HuH-7.5 (cell line): ENCODE measurements around the gene HSPH1.
"Not testable (repeated sequence)": the region's sequence is repeated elsewhere in the genome, so short reads cannot be mapped to it uniquely, and the experiment has no call there.

ENCODE experiments used
- DNase-seq: peaks from one replicate; pipeline ENCODE4 v3.0.0; 2011; ENCODE audit warnings: low spot score

The HSPH1 gene

DNA sequence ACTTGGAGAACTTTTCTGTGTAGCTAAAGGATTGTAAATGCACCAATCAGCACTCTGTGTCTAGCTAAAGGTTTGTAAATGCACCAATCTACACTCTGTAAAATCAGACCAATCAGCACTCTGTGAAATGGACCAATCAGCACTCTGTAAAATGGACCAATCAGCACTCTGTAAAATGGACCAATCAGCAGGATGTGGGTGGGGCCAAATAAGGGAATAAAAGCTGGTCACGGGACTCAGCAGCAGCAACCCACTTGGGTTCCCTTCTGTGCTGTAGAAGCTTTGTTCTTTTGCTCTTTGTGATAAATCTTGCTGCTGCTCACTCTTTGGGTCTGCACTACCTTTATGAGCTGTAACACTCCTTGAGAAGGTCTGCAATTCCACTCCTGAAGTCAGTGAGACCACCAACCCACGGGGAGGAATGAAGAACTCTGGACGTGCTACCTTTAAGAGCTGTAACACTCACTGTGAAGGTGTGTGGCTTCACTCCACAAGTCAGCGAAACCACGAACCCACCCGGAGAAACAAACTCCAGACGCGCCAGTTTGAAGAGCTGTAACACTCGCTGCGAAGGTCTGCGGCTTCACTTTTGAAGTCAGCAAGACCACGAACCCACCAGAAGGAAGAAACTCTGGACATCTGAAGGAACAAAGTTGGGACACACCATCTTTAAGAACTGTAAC, 16.2 kb upstream of the HSPH1 start:
- not testable (repeated sequence) for DNase-seq

DNA sequence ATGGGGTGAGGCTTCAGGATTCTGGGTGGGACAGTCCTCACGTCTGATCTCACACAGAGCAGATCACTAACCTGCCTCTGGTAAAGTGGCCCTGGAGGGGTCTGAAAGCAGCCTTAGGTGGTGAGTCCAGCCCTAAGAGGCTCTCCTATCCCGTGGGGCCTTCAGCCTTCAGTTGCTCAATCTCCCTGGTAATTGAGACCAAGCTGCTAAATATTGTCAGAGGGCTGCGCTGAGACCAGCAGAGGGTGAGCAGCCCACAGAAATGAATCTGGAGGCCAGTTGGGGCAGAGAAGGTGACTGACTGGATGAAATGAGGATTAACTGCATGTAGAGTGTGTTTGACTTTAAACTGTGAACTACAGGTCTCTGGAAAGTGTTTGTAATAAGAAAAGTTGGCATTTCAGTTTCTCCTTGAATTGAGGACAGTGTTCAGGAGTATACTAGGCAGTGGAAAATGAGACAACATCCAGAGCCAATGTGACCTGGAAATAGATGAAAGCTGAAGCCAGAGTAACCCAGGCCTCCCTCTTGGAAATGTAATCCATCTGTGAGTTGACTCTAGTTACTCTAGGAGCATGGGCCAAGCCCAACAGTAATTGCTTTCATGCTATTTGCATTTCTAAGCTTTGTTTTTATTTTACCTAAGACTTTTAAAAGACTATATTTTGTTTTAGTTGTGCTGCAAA, 14.3 kb upstream of the HSPH1 start:
- no peak for DNase-seq

- DNase-seq, result no peak
Measured at GRCh38 chr13:31174018-31174417, 12.3 kb upstream of the HSPH1 start.

GRCh38 chr13:31172535-31172934, 10.8 kb upstream of the HSPH1 start:
- DNase-seq, result peak; percentile 17

DNA sequence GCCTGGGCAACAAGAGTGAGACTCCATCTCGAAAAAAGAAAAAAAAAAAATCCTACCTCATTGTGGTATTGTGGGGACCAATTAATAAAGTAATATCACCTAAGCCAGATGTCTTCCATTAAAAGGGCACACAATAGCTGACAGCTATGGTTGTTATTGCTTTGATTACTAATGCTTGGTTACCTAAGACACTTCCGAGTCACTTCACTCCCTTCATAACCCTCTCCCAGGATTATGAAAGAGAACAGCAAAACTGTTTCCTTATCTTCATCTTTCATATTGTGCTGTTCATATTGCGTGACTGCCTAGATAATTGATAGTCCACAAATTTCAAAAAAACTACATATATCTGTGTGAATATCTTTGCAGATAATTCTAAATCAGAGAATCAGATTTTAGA, 10.3 kb upstream of the HSPH1 start:
- DNase-seq, result no peak

- DNase-seq, result no peak
Measured at GRCh38 chr13:31168736-31169135, 7.0 kb upstream of the HSPH1 start.

DNA sequence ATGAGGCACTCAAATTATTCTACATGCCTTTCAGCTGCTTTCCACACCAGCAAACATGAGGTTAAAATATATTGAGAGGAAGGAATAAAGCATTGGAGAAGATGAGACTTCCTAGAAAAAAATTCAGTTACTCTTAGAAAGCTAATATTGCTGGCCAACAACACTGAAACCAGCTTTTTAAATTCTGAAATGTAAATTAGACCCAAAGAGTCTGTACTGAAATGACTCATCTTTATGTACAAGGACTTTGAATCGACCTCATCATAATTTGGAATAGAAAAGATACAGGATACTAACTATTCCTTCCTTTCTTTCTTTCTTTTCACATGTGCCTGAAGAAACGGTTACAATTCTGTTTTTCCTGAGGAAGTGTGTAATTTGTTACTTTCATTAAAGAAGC, 6.5 kb upstream of the HSPH1 start:
- no peak for DNase-seq

DNA sequence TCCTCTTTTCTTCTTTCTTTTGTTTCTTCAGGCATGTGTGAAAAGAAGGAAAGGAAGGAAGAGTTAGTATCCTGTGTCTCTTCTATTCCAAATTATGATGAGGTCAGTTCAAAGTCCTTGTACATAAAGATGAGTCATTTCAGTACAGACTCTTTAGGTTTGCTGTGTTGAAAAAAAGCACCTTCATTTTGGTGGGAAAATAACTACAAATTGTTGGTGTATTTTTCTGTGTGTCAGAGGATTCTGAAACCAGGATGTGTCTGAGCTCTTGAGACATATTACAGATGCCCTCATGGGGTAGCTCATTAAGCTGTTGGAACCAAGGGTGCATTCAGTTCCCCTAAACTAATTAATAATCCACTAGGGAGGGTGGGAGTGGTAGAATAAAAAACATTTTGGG, 5.8 kb upstream of the HSPH1 start:
- no peak for DNase-seq

GRCh38 chr13:31166591-31166990, 4.9 kb upstream of the HSPH1 start:
- no peak for DNase-seq

- peak; percentile 69 for DNase-seq
Measured at GRCh38 chr13:31162151-31163008, 676 bp upstream of the HSPH1 start.

DNA sequence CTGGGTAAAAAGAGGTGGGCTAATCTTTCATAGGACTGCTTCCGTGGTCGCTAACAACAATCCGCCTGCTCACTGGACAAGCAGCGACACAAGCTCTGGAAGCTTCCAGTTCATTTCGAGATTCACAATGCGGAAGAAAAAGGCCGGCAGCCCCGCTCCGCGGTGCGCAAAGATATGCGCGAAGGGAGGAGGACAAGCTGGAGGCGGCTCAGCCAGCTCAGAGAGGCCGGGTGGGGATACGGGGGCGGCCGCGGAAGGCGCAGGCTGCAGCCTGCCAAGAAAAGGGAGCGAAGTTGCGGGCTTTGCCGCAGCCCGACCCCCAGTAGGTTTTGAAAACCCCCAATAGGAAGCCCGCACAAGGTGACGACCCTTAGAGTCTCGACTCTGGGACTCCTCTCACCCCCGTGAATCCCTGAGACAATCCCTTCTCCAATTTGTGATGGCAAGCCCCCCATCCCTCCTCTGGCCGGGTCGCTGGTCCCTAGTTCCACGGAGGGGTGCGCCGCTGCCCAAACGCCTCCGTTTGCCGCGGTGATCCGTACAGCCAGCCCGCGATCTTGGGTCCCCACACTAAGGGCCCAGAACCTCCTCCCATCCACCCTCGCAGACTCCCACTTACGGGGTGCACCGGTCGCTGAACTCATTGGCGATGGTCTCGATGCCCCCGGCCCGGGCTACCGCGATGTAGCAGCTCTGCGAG, 697 bp downstream of the HSPH1 start:
- no peak for DNase-seq

DNA sequence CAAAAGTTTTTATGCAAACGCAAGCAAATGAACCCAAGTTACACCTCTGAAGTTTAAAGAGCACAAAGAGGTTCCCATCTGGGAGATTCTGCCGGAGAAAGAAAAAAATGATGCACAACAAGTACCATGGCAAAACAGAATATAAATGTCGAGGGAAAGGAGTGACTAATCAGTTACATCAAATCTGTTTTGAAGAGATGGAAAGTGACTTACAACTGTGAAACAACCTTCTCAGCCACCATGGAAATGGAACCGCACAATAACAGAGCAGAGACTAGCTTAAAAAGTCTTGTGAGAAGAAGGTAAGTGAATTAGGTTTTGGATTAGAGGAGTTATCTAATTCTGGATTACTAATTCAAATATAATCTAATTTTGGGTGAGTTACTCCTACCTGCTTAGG, 2.4 kb downstream of the HSPH1 start:
- DNase-seq, result no peak

DNA sequence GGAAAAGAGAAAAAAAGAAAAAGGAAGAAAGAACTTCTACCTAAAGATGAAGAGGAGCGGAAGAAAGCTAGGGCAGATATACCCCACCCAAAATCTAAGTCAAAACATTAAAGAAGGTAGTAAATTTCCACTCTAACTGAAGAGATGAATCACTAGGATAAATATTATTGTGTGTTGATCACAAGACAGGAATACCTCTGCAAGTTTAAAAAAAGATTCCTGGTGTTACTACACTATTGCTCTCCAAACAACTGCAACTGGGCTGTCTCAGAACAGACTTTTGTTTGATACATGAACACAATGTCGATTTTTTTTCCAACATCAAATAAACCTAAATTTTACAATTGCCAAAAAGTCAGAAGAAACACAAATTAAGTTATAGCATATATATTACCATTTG, 6.8 kb downstream of the HSPH1 start:
- no peak for DNase-seq

DNA sequence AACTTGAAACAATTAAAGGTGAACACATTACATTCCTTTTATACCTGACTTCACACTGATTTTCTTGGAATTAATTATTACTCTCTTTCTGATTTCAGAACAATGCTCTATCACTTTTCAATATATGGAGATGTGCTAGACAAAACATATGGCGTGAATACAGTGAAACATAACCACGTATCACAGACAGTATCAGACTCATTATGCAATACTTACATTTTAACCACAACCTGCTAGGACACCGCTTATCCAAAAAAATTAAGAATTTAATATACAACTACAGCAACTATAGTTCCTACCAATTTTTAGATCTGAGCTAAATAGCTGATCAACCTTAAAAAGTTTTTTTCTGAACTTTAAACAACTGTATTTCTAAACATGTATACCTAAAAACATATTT, 9.9 kb downstream of the HSPH1 start:
- no peak for DNase-seq

DNA sequence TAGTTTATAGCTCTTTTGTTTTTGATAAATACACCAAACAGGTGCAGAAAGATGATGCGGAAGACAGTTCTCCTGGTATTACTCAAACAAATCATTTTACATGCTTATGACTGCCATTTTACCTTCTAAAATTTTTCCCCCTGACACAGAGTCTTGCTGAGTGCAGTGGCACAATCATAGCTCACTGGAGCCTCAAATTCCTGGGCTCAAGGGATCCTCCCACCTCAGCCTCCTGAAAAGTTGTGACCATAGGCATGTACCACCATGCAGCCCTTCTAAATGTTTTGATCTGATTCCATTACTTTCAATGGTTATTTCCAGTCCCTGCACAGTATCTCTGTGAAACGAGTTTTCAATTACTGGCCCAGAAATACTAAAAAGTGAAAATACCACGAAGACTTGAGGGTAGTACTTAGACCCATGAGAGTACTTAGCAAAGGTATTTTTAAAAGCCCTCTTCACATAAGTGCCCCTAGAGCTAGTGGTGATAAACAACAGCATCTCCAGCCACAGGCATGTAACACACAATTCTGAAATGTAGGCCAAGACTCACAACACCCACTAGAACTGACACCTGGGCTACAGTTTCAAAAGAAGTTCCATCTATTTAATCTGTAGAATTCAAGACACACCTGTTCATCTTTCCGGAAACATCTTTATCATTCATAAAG, 11.3 kb downstream of the HSPH1 start:
- DNase-seq, result no peak

DNA sequence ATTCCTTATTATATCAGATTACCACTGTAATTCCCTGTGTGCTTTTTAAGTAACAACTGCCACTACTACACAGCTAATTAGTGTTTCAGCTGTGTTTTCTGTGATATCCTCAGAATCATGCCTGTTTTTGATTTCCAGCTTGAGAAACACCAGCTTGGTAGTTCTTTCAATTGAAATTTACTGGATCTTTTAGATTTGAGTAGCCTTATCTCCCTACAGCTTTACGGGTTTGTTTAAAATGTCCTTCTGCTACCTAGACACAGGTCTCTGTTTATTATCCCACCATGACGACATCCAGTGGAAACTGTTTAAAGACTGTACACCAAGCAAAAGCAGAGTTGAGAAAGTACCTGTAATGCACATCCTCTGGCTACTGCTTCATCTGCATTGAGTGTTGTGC, 12.1 kb downstream of the HSPH1 start:
- DNase-seq, result no peak

DNA sequence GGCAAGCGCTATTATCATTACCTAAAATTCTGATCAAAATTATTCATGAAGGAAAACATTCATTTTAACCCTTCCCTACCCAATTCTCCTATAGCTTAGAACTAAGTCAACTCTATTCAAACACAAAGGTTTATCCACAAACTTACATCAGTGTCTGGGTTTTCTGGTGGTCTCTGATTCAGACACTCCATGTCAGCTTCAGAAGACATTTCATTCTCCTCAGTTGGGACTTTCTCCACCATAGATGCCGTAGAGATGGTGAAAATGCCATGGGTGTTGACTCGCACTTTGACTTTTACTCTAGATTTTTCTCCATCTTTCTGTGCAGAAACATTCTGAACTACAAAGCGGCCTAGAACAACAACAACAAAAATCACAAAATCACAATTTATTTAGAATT, 16.3 kb downstream of the HSPH1 start:
- no peak for DNase-seq

DNA sequence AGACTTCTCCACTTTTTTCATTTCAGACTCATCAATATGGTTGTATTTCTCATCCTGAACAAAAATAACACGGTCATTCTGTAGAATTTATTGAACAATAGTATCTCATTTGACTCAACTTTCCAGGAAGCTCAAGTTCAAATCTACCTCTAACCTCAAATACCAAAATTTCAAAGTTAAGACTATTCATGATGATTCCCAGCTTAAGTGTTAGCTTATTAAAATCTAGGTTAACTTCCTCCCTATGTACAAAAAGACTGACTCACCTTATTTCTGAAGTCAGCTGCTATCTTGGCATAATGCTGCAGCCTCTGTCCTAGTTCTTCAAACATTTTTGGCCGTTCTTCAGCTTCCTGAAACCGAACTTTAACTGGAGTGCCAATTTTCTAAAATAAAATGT, 23.2 kb downstream of the HSPH1 start:
- DNase-seq, result no peak

DNA sequence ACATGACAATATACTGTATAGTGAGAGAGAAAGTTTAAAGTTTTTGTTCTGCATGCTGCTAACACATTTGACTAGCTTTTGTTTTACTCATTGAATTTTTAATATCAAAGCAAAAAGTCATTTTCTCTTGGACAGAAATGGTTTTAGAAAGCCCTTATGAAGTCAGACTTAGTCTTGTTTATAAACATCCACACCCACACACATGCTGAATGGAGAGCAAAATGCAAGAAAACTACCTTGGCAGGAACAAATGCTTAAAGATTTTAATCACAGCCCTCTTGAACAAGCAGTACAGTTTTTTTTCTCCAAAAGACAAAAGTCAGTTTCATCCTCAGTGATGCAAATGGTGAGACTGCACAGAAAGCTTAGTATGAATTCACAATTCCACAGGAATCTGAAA, 25.0 kb downstream of the HSPH1 start:
- no peak for DNase-seq

GRCh38 chr13:31134039-31134711, 27.5 kb downstream of the HSPH1 start:
- no peak for DNase-seq

GRCh38 chr13:31133621-31134020, 28.1 kb downstream of the HSPH1 start:
- DNase-seq, result no peak
